Erythroblast (primary cell): Measurements from ENCODE around the gene GYPB.
"Not testable (repeated sequence)": the region's sequence is repeated elsewhere in the genome, so short reads cannot be mapped to it uniquely, and the experiment has no call there.

ENCODE experiments used
- GATA1 ChIP-seq: IDR thresholded peaks from 2 replicates; pipeline ENCODE4 v1.6.1; 2011; ENCODE audit warnings: low read depth, mild to moderate bottlenecking, control low read depth, low read length, moderate library complexity
- POLR2A ChIP-seq: IDR thresholded peaks from 2 replicates; pipeline ENCODE4 v1.6.1; 2011; ENCODE audit warnings: mild to moderate bottlenecking, low read length

GRCh38 chr4:143996193-143996592 lies 23.0 kb downstream of the GYPB start:
- not testable (repeated sequence) for TF ChIP-seq POLR2A, GATA1
